ENCODE results near the gene PRM1.

The PRM1 gene

DNA sequence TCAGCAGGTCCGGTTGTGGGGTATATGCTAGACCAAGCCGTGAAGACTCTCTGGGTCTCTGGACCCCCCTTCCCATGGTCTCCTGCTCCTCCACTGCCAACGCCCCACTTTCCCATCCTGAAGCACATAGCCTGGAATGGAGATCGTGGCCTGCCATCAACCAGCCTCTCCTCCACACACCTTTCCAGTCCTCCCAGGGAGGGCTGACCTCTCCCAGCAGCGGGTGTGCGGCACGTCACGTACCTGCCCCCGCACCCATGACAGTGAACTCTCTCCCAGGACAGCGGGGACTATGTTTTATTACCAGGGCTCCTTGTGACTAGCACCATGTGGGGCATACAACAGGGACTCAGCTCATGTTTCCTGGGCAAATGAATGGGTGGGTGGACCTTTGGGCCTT is 9.5 kb downstream of the PRM1 start:
- no peak for DNase-seq

GRCh38 chr16:11270602-11271162 is 10.4 kb downstream of the PRM1 start:
- DNase-seq, result no peak

DNA sequence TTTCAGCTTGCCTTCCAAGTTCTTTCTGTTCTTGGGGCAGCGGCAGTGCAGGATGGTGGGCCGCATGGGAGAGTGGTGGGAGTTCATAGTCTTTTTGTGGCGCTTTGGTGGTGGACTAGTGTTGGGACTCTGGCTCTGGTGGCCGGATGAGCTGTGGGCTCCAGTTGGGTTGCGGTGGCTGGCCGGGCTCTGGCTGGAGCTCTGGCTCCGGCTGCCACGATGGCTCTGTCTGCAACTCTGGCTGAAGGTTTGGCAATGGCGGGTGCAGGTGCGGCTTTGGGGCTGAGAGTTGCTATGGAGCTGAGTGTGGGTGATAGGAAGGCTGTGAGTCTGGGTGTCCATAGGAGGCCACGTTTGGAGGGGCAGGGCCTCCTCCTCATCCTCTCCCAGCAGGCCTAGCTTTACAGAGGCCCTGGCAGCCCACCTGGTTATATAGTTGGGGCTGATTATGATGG is 12.2 kb downstream of the PRM1 start, which contains the start of gene TNP2:
TSS of gene TNP2 (minus strand) at position 405 of the 455 bp plus-strand sequence. CDS start at position 342, 63 bp downstream.
- DNase-seq, result no peak

- no peak for DNase-seq
Observed at GRCh38 chr16:11265124-11265523, 16.0 kb downstream of the PRM1 start.

DNA sequence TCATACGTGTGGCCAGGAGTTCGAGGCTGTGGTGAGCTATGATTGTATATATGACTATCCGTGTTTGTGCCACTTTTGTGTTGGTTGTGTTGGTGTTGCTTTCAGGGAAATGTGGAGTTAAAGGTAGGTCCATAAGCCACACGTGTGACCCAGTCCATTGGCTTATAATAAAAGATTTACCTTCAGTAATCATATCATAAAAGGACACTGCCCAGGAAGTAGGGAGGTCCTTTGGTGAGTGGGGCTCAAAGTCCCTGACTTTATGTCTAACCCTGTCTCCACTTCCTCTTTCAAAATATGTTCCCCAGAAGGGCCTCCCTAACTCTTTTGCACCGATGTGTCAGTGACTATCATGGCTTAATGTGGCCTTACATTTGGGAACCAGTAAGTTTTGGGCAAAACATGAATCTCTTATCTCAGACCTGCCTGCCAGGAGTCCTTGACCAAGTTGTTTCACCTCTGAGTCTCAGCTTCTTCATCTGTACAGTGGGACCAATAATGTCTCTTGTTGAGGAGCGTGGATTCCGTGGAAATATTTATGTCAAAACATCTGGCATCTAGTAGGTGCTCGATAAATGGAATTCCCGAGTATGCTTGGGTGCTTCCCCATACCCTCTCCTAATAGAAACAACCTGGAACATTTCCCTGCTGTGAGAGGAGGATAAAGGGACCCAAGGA is 16.8 kb downstream of the PRM1 start:
- no peak for DNase-seq

GRCh38 chr16:11263737-11264136 is 17.4 kb downstream of the PRM1 start:
- DNase-seq, result no peak

DNA sequence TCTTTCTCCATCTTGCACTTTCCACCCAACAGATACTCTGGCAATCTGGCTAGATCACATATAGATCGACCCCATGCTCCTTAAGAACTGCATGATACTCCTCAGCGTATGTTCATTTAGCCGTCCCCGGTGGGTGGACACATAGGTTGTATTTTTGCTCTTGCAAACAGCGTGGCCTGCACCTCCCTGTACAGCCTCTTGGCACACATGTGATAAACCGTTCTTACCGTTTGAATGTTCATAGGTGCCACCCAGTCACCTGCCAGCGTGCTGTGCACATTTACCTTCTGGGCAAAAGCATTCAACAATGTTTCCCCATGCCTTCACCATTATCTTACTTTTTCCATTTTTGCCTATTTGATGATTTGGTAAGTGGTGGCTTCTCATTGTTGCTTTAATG is 18.2 kb downstream of the PRM1 start:
- no peak for DNase-seq

DNA sequence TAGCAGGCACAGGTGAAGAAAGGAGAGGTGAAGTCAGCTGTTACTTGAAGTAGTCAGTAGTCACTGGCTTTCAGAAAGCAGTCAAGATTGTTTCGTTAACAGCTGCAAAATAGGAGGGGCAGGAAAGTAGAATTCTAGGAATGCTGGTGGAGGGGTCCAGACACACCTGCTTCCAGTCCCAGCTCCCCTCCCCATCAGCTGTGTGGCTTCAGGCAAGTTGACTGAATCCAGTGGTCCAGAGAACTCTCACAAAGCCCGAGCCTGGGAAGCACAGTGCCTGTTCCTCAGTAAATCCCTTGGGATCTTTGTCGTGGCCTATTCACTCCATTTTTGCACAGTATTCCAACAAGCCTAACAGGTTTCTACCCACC is 20.5 kb downstream of the PRM1 start:
- no peak for DNase-seq

- no peak for DNase-seq
Observed at GRCh38 chr16:11259655-11260595, 21.2 kb downstream of the PRM1 start.

- DNase-seq, result no peak
Observed at GRCh38 chr16:11258553-11259492, 22.3 kb downstream of the PRM1 start.

DNA sequence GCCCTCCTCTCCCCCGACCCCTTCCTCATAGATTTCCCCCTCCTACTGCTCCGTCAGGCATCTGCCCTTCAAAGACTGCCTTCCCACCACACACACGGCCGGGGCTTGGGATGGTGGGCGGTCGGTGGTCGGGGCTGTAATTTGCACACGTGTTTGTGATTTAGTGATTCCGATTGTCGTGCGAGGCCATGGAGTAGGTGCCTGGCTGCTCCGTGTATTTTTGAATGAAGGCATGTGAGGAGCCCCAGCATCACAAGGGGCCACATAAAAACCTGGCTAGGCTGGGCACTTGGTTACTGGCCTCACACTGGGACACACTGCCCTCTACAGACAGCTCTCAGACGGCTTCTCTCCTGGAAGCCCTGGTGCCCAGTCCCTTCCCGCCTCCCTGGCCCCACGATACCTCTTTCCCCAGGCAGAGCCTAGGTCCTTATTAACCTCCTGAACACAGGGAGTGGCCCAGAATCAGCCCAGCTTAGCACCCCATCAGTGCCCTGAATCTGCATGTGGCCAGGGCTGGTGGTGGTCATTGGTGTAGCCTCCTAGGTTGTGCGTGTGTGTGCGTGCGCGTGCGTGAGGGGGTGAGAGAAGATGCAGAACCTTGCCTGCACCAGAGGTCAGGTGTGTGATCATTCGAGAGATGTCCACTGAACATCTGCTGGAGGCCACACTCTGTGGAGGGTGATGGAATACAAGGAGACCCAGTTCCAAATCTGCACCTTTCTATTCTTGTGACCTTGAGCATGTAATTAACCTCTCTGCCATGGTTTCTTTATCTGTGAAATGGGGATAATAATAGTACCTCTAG is 23.8 kb downstream of the PRM1 start:
- DNase-seq, result peak; percentile 86

DNA sequence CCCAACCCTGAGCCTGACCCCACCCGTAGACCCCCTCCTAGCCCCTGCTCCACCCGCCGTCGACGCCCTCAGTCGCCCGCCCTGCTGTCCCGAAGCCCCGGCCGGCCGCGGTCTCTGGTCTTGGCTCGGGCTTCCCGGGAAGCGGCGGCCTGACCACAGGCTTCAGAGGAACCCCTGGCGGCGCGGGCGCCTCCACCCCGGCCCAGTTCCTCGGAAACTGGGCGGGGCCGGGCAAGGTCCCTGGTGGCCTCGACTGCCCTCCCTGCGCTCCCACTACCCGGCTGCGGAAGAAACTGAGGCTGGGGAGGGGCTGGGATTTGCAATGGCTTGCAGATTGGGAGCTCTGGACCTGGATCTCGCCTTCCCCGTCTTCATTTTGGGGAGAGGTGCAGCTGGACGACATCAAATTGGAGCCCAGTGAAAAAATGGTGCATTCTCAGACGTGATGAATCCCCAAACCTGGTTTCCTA is 24.4 kb downstream of the PRM1 start:
- peak; percentile 70 for DNase-seq

DNA sequence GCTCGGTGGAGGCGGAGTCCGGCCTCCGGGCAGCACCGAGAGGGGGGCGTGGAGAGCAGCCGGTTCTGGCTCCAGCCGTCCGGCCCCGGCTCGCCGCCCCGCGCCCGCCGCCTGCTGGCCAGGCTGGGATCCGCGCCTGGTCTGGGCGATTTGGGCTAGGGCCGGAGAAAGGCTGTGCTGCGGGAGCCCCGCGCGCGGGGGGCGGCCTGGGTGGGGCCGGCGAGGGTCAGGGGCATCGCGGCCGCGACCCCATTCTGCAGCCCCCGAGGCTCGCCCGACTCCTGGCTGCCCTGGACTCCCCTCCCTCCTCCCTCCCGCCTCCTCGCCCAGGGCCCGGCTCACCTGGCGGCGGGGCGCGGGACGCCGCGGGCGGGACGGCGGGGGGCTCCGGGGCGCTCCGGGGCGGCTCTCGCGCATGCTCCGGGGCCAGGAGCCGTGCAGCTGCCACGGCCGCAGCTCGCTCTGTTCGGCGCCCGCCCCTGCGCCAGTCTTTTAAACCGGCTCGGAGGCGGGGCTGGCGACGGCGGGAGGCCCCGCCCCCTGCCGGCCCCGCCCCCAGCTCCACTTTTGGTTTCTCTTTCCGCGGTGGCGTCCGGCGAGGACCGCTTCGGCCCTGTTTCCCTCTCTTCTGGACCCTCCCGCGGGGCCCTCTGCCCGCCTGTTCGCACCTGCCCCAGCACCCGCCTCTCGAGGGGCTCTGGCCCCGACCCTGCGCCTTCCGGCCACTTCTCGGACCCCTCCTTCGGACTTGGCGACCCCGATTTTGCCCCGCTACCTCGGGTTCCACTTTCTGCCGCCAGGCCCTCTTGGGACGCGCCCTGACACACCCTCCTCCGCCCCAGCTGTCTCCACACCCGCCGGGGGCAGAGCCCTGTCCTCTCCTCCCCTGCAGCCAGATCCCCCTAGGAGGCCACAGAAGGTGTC is 25.1 kb downstream of the PRM1 start, which contains the start of gene SOCS1:
TSS of gene SOCS1 (minus strand) at position 468 of the 924 bp plus-strand sequence. CDS start 726 bp downstream, outside the sequence.
- DNase-seq, result peak; percentile 89

GRCh38 chr16:11254913-11255736 is 26.0 kb downstream of the PRM1 start:
- peak; percentile 47 for DNase-seq

DNA sequence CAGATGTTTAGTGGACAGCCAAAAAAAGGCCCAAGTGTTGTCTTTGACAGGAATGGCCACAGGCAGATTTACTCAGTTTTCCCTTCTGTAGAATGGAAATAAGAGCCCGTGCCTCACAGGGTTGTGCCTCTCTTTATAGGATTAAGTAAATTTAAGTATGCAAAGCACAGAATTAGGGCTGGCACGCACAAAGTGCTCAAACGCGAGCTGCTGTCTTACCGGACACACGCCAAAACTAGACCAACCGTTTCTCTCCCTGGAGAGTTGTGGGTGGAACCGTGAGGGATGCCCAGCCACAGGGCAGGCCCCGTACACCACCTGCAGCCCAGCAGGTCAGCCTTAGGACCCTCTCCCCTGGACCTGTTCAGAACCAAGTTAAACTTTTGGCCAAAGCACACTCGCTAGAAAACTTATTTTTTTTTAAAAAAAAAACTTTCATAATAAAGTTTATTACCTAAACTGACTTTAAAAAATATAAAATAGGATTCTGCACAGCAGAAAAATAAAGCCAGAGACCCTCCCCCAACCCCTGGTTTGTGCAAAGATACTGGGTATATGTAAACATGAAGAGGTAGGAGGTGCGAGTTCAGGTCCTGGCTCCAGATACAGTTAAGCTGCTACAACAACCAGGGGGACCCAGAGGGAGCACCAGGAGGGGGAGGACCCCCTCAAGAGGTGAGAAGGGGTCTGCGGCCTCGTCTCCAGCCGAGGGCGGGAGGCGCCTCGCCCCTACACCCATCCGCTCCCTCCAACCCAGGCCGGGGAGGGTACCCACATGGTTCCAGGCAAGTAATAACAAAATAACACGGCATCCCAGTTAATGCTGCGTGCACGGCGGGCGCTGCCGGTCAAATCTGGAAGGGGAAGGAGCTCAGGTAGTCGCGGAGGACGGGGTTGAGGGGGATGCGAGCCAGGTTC is 26.9 kb downstream of the PRM1 start:
- no peak for DNase-seq

GRCh38 chr16:11253009-11253994 is 27.8 kb downstream of the PRM1 start:
- peak; percentile 47 for DNase-seq

DNA sequence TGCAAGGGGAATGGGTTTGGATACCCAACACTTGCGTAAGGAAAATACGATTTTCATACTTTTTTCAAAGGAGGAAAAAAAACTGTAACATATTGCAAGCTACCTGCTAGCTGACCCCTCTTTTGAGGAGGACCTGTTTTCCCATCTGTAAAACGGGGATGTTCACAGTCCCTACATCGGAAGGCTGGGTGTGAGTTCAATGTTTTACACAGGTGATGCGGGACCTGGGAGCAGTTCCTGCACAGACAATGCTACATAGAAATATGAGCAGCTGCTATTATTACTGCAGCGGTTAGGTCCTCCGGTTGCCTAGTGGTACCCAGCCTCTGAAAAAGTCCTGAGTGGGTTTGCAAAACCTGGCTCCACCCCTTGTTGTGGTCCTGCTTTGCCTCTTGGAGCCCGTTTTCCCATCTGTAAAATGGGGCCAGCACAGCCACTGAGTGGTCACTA is 28.6 kb downstream of the PRM1 start:
- DNase-seq, result no peak
